Activated CD4-positive, alpha-beta T cell treated with anti-CD3 and anti-CD28 coated beads for 36 hours (primary cell): Measurements from ENCODE around the gene FRY. TPM values are rescaled to one million over a fixed set of nuclear protein-coding genes. Genes with fewer than 3 reads are reported as not detected.

Source experiments
- ATAC-seq: fragments of 200-7000 bp; cut with Tn5 transposase; one replicate; pipeline ENCODE4 v1.10.0; 2021; ENCODE audit warnings: mild to moderate bottlenecking, moderate library complexity
- CTCF ChIA-PET: fragments of 350-600 bp; sonication (Branson Sonifier 250); formaldehyde crosslinking; loops from one replicate; lab custom pipeline; 2021; ENCODE audit warnings: antibody characterized with exemption; lab: Charles Lee
- POLR2A ChIA-PET: fragments of 350-600 bp; sonication (Branson Sonifier 250); formaldehyde crosslinking; loops from one replicate; lab custom pipeline; 2021; ENCODE audit warnings: antibody characterized with exemption, inconsistent platforms; lab: Charles Lee
- DNase-seq: peaks from one replicate; pipeline ENCODE4 v3.0.0-alpha.2; 2020
- H3K27ac Mint-ChIP-seq: one replicate; pipeline ENCODE4 v1.8.0; 2021; ENCODE audit warnings: mixed read lengths
- H3K27me3 Mint-ChIP-seq: one replicate; pipeline ENCODE4 v1.8.0; 2021; ENCODE audit warnings: mixed read lengths
- H3K36me3 Mint-ChIP-seq: one replicate; pipeline ENCODE4 v1.8.0; 2021; ENCODE audit warnings: low read depth, mixed read lengths
- H3K4me1 Mint-ChIP-seq: one replicate; pipeline ENCODE4 v1.8.0; 2021; ENCODE audit warnings: mixed read lengths
- H3K4me3 Mint-ChIP-seq: one replicate; pipeline ENCODE4 v1.8.0; 2021; ENCODE audit warnings: mild to moderate bottlenecking, moderate library complexity, mixed read lengths
- H3K9me3 Mint-ChIP-seq: one replicate; pipeline ENCODE4 v1.8.0; 2021; ENCODE audit warnings: low read depth, mixed read lengths
- intact Hi-C, 2 experiments: fragments of 100-400 bp; cut with DNase I in 1 of 2; cut with micrococcal nuclease in 1 of 2; formaldehyde crosslinking; loops; one replicate each; pipeline versions ENCODE4 v1.14.2 to v1.15.1; 2022 to 2024; cut with DNase I, micrococcal nuclease
- total RNA-seq, 2 experiments: library from RNA; stranded (reverse); gene quantifications; one replicate each; pipeline ENCODE4 v1.2.3, GENCODE V29; 2021

The FRY gene
- total RNA-seq, 2 experiments from 2014 or later, result 1.9 to 3.5 TPM

GRCh38 chr13:32174366-32174765 lies 142.8 kb downstream of the FRY start:
- ATAC-seq (no peak), DNase-seq (no peak)
- no peak overlapping the region for H3K27ac Mint-ChIP-seq
- intact Hi-C loops, result no loop called here
- peaks cover 3% of the 10 kb centered on the region for H3K36me3 Mint-ChIP-seq
- CTCF ChIA-PET, result no interaction called here
- H3K4me1 Mint-ChIP-seq, result no peaks in the 10 kb centered on the region
- H3K27me3 Mint-ChIP-seq, result no peaks in the 10 kb centered on the region
- no peak overlapping the region for H3K4me3 Mint-ChIP-seq
- POLR2A ChIA-PET, result no interaction called here
- H3K9me3 Mint-ChIP-seq, result no peaks in the 10 kb centered on the region

- no peak overlapping the region for H3K27ac Mint-ChIP-seq
- no peak overlapping the region for H3K4me3 Mint-ChIP-seq
- H3K9me3 Mint-ChIP-seq, result no peaks in the 10 kb centered on the region
- ChIA-PET POLR2A (no interaction called here), CTCF (interaction anchor here (1.0 to 1.4 kb wide), 2 partner anchors 9 to 11 kb away, joined by 4 to 6 read pairs; no protein-coding TSS in a partner anchor)
- ATAC-seq (no peak), DNase-seq (no peak)
- no peaks in the 10 kb centered on the region for H3K27me3 Mint-ChIP-seq
- no peaks in the 10 kb centered on the region for H3K4me1 Mint-ChIP-seq
- H3K36me3 Mint-ChIP-seq, result peaks cover 3% of the 10 kb centered on the region
- intact Hi-C loops, result no loop called here
Measured at GRCh38 chr13:32175307-32175706, 143.7 kb downstream of the FRY start.

GRCh38 chr13:32175943-32176342 lies 144.4 kb downstream of the FRY start:
- no peaks in the 10 kb centered on the region for H3K4me1 Mint-ChIP-seq
- no peak for DNase-seq
- ChIA-PET CTCF (interaction anchor here (0.6 to 1.4 kb wide), 3 partner anchors 10 to 150 kb away, joined by 3 to 4 read pairs (median 4); no protein-coding TSS in a partner anchor), POLR2A (no interaction called here)
- intact Hi-C loops, result no loop called here
- H3K36me3 Mint-ChIP-seq, result peaks cover 3% of the 10 kb centered on the region
- no peak overlapping the region for H3K27ac Mint-ChIP-seq
- H3K27me3 Mint-ChIP-seq, result no peaks in the 10 kb centered on the region
- no peak overlapping the region for H3K4me3 Mint-ChIP-seq
- no peak for ATAC-seq
- H3K9me3 Mint-ChIP-seq, result no peaks in the 10 kb centered on the region

GRCh38 chr13:32176696-32177095 lies 145.1 kb downstream of the FRY start:
- CTCF ChIA-PET, result interaction anchor here (1.0 to 1.4 kb wide), 2 partner anchors 11 to 12 kb away, joined by 4 read pairs; no protein-coding TSS in a partner anchor
- POLR2A ChIA-PET, result no interaction called here
- no peak for DNase-seq
- Mint-ChIP-seq H3K36me3 (peaks cover 3% of the 10 kb centered on the region), H3K4me1 (no peaks in the 10 kb centered on the region), H3K27me3 (no peaks in the 10 kb centered on the region), H3K4me3 (no peak overlapping the region), H3K9me3 (no peaks in the 10 kb centered on the region), H3K27ac (no peak overlapping the region)
- intact Hi-C loops, result no loop called here
- ATAC-seq, result no peak

GRCh38 chr13:32178763-32179162 lies 147.2 kb downstream of the FRY start:
- intact Hi-C loops, result no loop called here
- POLR2A ChIA-PET, result no interaction called here
- H3K9me3 Mint-ChIP-seq, result no peaks in the 10 kb centered on the region
- no peak overlapping the region for H3K4me3 Mint-ChIP-seq
- no peaks in the 10 kb centered on the region for H3K27me3 Mint-ChIP-seq
- H3K4me1 Mint-ChIP-seq, result no peaks in the 10 kb centered on the region
- no peak overlapping the region for H3K27ac Mint-ChIP-seq
- H3K36me3 Mint-ChIP-seq, result peaks cover 2% of the 10 kb centered on the region
- no peak for ATAC-seq
- CTCF ChIA-PET, result interaction anchor here (1.0 to 2.1 kb wide), 2 partner anchors 13 to 25 kb away, joined by 4 to 7 read pairs; no protein-coding TSS in a partner anchor
- DNase-seq, result no peak

- H3K27me3 Mint-ChIP-seq, result no peaks in the 10 kb centered on the region
- H3K4me3 Mint-ChIP-seq, result no peak overlapping the region
- H3K4me1 Mint-ChIP-seq, result no peaks in the 10 kb centered on the region
- ATAC-seq (no peak), DNase-seq (no peak)
- ChIA-PET POLR2A (no interaction called here), CTCF (no interaction called here)
- intact Hi-C loops, result no loop called here
- H3K9me3 Mint-ChIP-seq, result no peaks in the 10 kb centered on the region
- no peak overlapping the region for H3K27ac Mint-ChIP-seq
- H3K36me3 Mint-ChIP-seq, result peaks cover 2% of the 10 kb centered on the region
Measured at GRCh38 chr13:32179708-32180107, 148.1 kb downstream of the FRY start.

- CTCF ChIA-PET, result no interaction called here
- H3K4me3 Mint-ChIP-seq, result no peak overlapping the region
Measured at GRCh38 chr13:32187651-32188050, 156.1 kb downstream of the FRY start.

GRCh38 chr13:32191452-32191998 lies 160.0 kb downstream of the FRY start:
- intact Hi-C loops, result no loop called here
- ATAC-seq (no peak), DNase-seq (no peak)
- CTCF ChIA-PET, result no interaction called here
- H3K36me3 Mint-ChIP-seq, result no peaks in the 10 kb centered on the region
- no peak overlapping the region for H3K4me3 Mint-ChIP-seq
- no peaks in the 10 kb centered on the region for H3K4me1 Mint-ChIP-seq
- POLR2A ChIA-PET, result no interaction called here
- no peaks in the 10 kb centered on the region for H3K27me3 Mint-ChIP-seq
- no peak overlapping the region for H3K27ac Mint-ChIP-seq
- no peaks in the 10 kb centered on the region for H3K9me3 Mint-ChIP-seq

More at GRCh38 chr13:32187651-32188050, 156.1 kb downstream of the FRY start:
- no peak overlapping the region for H3K27ac Mint-ChIP-seq
- H3K27me3 Mint-ChIP-seq, result no peaks in the 10 kb centered on the region
- POLR2A ChIA-PET, result no interaction called here
- no peaks in the 10 kb centered on the region for H3K4me1 Mint-ChIP-seq
- ATAC-seq (no peak), DNase-seq (no peak)
- no peaks in the 10 kb centered on the region for H3K9me3 Mint-ChIP-seq
- intact Hi-C loops, result no loop called here
- H3K36me3 Mint-ChIP-seq, result peaks cover 1% of the 10 kb centered on the region

GRCh38 chr13:32195713-32196112 lies 164.1 kb downstream of the FRY start:
- no peak overlapping the region for H3K4me3 Mint-ChIP-seq
- CTCF ChIA-PET, result interaction anchor here (0.6 to 1.5 kb wide), 5 partner anchors 10 to 286 kb away, joined by 3 to 6 read pairs (median 3); no protein-coding TSS in a partner anchor
- ATAC-seq, result no peak
- H3K36me3 Mint-ChIP-seq, result no peaks in the 10 kb centered on the region
- no peak for DNase-seq
- no peaks in the 10 kb centered on the region for H3K9me3 Mint-ChIP-seq
- H3K27me3 Mint-ChIP-seq, result no peaks in the 10 kb centered on the region
- POLR2A ChIA-PET, result no interaction called here
- H3K4me1 Mint-ChIP-seq, result no peaks in the 10 kb centered on the region
- intact Hi-C loops, result loop anchor here in 1 of 2 experiments (5.0 kb wide), 1 partner anchor 713 kb away; no protein-coding TSS in a partner anchor
- H3K27ac Mint-ChIP-seq, result no peak overlapping the region

GRCh38 chr13:32199168-32199567 lies 167.6 kb downstream of the FRY start:
- Mint-ChIP-seq H3K27me3 (no peaks in the 10 kb centered on the region), H3K4me3 (no peak overlapping the region), H3K27ac (no peak overlapping the region), H3K36me3 (no peaks in the 10 kb centered on the region), H3K9me3 (no peaks in the 10 kb centered on the region), H3K4me1 (no peaks in the 10 kb centered on the region)
- CTCF ChIA-PET, result no interaction called here
- POLR2A ChIA-PET, result no interaction called here
- no peak for ATAC-seq
- intact Hi-C loops, result loop anchor here in 1 of 2 experiments (5.0 kb wide), 1 partner anchor 717 kb away; no protein-coding TSS in a partner anchor
- DNase-seq, result no peak

- no peak for ATAC-seq
- CTCF ChIA-PET, result no interaction called here
- intact Hi-C loops, result no loop called here
Measured at GRCh38 chr13:32200741-32201140, 169.2 kb downstream of the FRY start.

GRCh38 chr13:32201809-32202208 lies 170.2 kb downstream of the FRY start:
- Mint-ChIP-seq H3K27ac (no peak overlapping the region), H3K27me3 (no peaks in the 10 kb centered on the region), H3K4me1 (no peaks in the 10 kb centered on the region), H3K9me3 (no peaks in the 10 kb centered on the region), H3K36me3 (no peaks in the 10 kb centered on the region), H3K4me3 (no peak overlapping the region)
- CTCF ChIA-PET, result no interaction called here
- POLR2A ChIA-PET, result no interaction called here
- no peak for DNase-seq
- intact Hi-C loops, result no loop called here
- no peak for ATAC-seq

More at GRCh38 chr13:32200741-32201140, 169.2 kb downstream of the FRY start:
- Mint-ChIP-seq H3K27me3 (no peaks in the 10 kb centered on the region), H3K27ac (no peak overlapping the region), H3K4me1 (no peaks in the 10 kb centered on the region), H3K4me3 (no peak overlapping the region), H3K36me3 (no peaks in the 10 kb centered on the region), H3K9me3 (no peaks in the 10 kb centered on the region)
- no peak for DNase-seq
- POLR2A ChIA-PET, result no interaction called here
